ENCODE measurements around the gene AFG3L2. TPM values are rescaled to one million over a fixed set of nuclear protein-coding genes. Genes with fewer than 3 reads are reported as not detected.

Gene AFG3L2
- total and polyA plus RNA-seq, 2 of the 8 experiments (the other 6 are each of a cell fraction or from before 2014, with no cell fraction given) = 29.7 to 84.8 TPM

- TF ChIP-seq USF2 (IDR thresholded peaks at IDR 0.05; ENCODE audit: low read length) = no peak
- TF ChIP-seq CBX5 (IDR thresholded peaks at IDR 0.05; ENCODE audit: low read depth, low read length) = no peak
Measured at GRCh38 chr18:12291690-12292089, 85.3 kb downstream of the AFG3L2 start (continued).

Data from H1 (cell line).